ENCODE measurements around the gene VAT1. TPM values are rescaled to one million over a fixed set of nuclear protein-coding genes. Genes with fewer than 3 reads are reported as not detected.
"Not testable (repeated sequence)": the region's sequence is repeated elsewhere in the genome, so short reads cannot be mapped to it uniquely, and the experiment has no call there.

The VAT1 gene
- total RNA-seq, 2 donors from 2014 or later, result 33.2 to 61.5 TPM

DNA sequence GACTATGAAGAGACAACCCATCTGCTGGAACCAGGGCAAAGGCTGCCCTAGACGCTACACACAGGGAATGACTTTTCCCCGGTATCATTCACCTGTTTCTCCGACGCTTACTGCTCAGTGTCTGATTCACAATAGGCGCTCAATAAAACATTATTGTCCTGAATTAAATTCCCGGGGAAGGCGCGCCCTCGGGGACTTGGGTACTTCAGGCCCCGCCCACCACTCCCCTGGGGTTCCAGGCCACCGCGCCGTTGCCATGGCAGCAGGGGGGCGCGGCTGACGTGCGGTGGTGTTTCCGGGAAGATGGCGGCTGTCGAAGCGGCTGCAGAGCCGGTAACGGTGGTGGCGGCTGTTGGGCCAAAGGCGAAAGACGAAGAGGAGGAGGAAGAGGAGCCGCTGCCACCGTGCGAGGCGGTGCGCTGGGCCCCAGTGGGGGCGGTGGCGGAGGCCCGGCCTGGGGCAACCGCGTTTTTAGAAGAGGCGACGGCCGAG lies 41.9 kb downstream of the VAT1 start, which contains the start of gene RUNDC1:
Gene RUNDC1 (plus strand): TSS at position 292 of the 492 bp plus-strand sequence. CDS start 12 bp downstream, at position 304.
- H3K36me3 ChIP-seq, result no peaks in the 10 kb centered on the region
- H3K9me3 ChIP-seq, result no peaks in the 10 kb centered on the region
- H3K9ac ChIP-seq (ENCODE audit: low read depth in 2 of 2, low read length in 2 of 2), result peak within 1 kb of the TSS; percentile 86 to 88
- no peaks in the 10 kb centered on the region for H3K27me3 ChIP-seq
- peak; percentile 97 for DNase-seq
- H3K4me1 ChIP-seq, result peaks cover 19% of the 10 kb centered on the region
- TF ChIP-seq, protein P1, sequence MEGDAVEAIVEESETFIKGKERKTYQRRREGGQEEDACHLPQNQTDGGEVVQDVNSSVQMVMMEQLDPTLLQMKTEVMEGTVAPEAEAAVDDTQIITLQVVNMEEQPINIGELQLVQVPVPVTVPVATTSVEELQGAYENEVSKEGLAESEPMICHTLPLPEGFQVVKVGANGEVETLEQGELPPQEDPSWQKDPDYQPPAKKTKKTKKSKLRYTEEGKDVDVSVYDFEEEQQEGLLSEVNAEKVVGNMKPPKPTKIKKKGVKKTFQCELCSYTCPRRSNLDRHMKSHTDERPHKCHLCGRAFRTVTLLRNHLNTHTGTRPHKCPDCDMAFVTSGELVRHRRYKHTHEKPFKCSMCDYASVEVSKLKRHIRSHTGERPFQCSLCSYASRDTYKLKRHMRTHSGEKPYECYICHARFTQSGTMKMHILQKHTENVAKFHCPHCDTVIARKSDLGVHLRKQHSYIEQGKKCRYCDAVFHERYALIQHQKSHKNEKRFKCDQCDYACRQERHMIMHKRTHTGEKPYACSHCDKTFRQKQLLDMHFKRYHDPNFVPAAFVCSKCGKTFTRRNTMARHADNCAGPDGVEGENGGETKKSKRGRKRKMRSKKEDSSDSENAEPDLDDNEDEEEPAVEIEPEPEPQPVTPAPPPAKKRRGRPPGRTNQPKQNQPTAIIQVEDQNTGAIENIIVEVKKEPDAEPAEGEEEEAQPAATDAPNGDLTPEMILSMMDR (IDR thresholded peaks at IDR 0.05), result no peak
- H3K27ac ChIP-seq, result peak within 1 kb of the TSS; percentile 97
- intact Hi-C loops (cut with DNase I), result no loop called here
- H3K4me3 ChIP-seq, result peak within 1 kb of the TSS; percentile 96

GRCh38 chr17:42979511-42980273 lies 42.5 kb downstream of the VAT1 start, which contains the start of gene PTGES3L:
PTGES3L (minus strand) TSS chr17:42980080; CDS start chr17:42980053, 27 bp downstream.
- intact Hi-C loops (cut with DNase I), result no loop called here

GRCh38 chr17:42975701-42976100 lies 46.5 kb downstream of the VAT1 start:
- H3K4me3 ChIP-seq; H3K9me3 ChIP-seq; H3K9ac ChIP-seq (ENCODE audit: low read depth in 2 of 2, low read length in 2 of 2); DNase-seq; H3K27ac ChIP-seq; H3K27me3 ChIP-seq; H3K36me3 ChIP-seq; intact Hi-C loops (cut with DNase I): not testable (repeated sequence)
- peaks cover 10% of the 10 kb centered on the region for H3K4me1 ChIP-seq

More at GRCh38 chr17:42979511-42980273, 42.5 kb downstream of the VAT1 start, which contains the start of gene PTGES3L:
- TF ChIP-seq, protein P1 (IDR thresholded peaks at IDR 0.05), result no peak
- Histone ChIP-seq H3K27me3 (no peaks in the 10 kb centered on the region), H3K4me3 (peak within 1 kb of the TSS; percentile 96), H3K4me1 (peaks cover 19% of the 10 kb centered on the region), H3K27ac (peak within 1 kb of the TSS; percentile 97), H3K9ac (ENCODE audit: low read depth in 2 of 2, low read length in 2 of 2) (peak within 1 kb of the TSS; percentile 86 to 88), H3K36me3 (no peaks in the 10 kb centered on the region), H3K9me3 (no peaks in the 10 kb centered on the region)
- peak; percentile 61 for DNase-seq

- intact Hi-C loops (cut with DNase I), result no loop called here
- TF ChIP-seq, protein P1 (IDR thresholded peaks at IDR 0.05), result no peak
- Histone ChIP-seq H3K36me3 (no peaks in the 10 kb centered on the region), H3K9ac (ENCODE audit: low read depth in 2 of 2, low read length in 2 of 2) (no peak overlapping the region), H3K27me3 (no peaks in the 10 kb centered on the region), H3K4me3 (no peak overlapping the region), H3K4me1 (peaks cover 10% of the 10 kb centered on the region), H3K9me3 (no peaks in the 10 kb centered on the region), H3K27ac (no peak overlapping the region)
- no peak for DNase-seq
Measured at GRCh38 chr17:42975265-42975664, 46.9 kb downstream of the VAT1 start.

GRCh38 chr17:42973323-42973722 lies 48.9 kb downstream of the VAT1 start:
- H3K9ac ChIP-seq (ENCODE audit: low read depth in 2 of 2, low read length in 2 of 2); H3K27ac ChIP-seq; H3K4me1 ChIP-seq; intact Hi-C loops (cut with DNase I); H3K9me3 ChIP-seq; H3K36me3 ChIP-seq; DNase-seq; H3K27me3 ChIP-seq; H3K4me3 ChIP-seq: not testable (repeated sequence)

- intact Hi-C loops (cut with DNase I), result no loop called here
Measured at GRCh38 chr17:42971589-42971988, 50.6 kb downstream of the VAT1 start.

More at GRCh38 chr17:42971589-42971988, 50.6 kb downstream of the VAT1 start:
- no peak for DNase-seq
- Histone ChIP-seq H3K9me3 (no peaks in the 10 kb centered on the region), H3K27ac (no peak overlapping the region), H3K27me3 (no peaks in the 10 kb centered on the region), H3K9ac (ENCODE audit: low read depth in 2 of 2, low read length in 2 of 2) (no peak overlapping the region), H3K4me1 (no peaks in the 10 kb centered on the region), H3K36me3 (no peaks in the 10 kb centered on the region), H3K4me3 (no peak overlapping the region)
- TF ChIP-seq, protein P1 (IDR thresholded peaks at IDR 0.05), result no peak

Data from colonic mucosa (tissue), 4 donors.